ENCODE data around the gene ROR1.
"Not testable (repeated sequence)": the region's sequence is repeated elsewhere in the genome, so short reads cannot be mapped to it uniquely, and the experiment has no call there.

The ROR1 gene

DNA sequence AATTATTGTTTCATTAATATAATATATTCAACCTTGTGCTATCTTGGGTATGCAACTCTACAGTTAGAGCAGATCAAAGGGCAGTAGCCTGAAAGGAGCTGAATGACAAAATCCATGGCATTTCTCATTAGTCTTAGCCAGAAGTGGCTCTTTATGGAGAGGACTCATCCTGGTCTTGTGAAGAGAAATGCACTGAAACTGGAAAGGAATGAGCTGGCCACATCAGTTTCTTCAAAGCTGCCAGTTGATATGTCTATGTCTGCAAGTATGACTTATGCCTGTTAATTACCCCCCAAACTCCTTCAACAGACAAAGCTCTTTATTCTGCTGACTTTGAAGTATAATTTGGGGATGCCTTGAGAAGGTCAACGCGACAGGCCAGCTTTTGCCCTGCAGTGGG, 310.6 kb downstream of the ROR1 start:
- in situ Hi-C loops (cut with MboI; ENCODE audit: low sequenced_read_pairs) = no loop called here

GRCh38 chr1:64087768-64088167, 314.0 kb downstream of the ROR1 start:
- in situ Hi-C loops (cut with MboI; ENCODE audit: low sequenced_read_pairs) = no loop called here

DNA sequence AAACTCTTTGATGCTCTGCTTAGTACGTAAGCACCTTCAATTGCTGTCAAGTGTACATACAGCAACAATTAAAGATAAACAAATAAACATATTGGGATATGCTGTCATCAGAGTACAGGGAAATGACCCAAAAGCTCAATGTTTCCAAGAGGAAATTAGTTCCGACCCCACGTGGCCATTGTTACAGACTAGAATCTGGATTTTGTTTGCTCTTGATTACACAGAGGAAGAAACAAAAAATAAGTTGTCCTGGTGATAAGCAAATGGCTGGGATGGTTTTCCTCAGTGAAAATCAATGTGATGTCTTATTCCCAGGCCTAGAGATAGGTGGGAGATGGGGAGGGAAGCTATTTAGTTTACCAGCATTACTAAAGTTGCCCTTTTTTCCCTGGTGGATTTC, 316.6 kb downstream of the ROR1 start:
- in situ Hi-C loops (cut with MboI; ENCODE audit: low sequenced_read_pairs) = no loop called here

DNA sequence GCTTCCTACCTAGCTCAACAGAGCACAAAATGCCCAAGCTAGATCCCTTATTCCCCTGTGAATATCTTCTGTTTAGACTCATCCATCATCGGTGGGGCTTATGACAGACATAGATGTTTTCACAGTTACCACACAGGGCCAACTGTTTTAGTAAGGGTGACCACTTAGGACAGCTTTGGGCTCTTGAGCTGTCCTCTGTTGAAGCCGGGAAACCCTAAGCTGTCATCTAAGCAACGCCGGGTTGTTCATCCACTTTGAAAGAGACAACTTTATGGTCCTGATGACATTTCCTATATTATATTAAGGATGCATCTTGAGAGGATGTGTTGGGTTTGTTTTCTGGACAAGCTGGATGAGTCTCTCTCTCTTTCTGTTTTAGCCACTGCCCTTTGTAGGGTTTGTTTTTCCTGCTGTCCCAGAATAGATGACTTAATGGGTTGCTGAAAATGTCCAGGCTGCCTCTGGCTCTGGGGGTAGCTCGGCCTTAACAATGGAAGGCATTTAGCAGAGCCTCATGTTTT, 319.1 kb downstream of the ROR1 start:
- in situ Hi-C loops (cut with MboI; ENCODE audit: low sequenced_read_pairs) = no loop called here

GRCh38 chr1:64093941-64094340, 320.1 kb downstream of the ROR1 start:
- in situ Hi-C loops (cut with MboI; ENCODE audit: low sequenced_read_pairs) = no loop called here

DNA sequence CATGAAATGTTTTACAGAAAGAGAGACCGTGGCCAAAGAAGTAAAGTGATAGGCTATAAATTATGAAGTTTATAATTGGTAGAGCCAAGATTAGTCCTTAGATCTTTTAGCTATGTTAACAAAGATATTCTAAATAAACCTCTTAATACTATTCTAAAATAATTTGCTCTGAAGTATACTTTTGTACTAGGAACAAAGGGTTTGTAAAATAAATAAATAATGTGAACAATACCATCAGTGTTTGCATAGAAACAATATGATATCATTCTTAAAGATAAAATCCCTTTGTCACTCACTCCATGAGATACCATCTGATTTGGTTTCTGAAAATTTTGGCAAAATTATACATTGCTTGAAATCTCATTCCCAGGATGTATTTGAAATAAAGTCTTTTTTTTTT, 322.0 kb downstream of the ROR1 start:
- in situ Hi-C loops (cut with MboI; ENCODE audit: low sequenced_read_pairs) = no loop called here

DNA sequence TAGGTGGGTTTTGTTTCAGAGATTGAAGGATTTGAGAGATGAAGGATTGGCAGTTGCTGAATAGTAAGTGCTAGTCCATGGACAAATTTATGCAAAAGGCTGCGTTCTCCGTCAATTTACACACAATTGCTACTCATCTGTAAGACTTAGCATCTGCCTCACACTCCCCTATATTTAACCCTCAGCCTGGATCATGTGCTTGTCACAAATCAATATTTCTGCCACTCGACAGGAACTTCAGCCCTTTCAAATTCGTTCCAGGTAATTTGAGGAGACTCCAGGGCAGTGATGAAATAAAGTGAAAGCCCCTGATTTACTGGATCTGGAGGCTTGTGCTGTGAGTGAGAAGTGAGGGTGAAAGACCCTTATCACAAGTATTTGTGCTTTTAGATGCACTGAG, 324.0 kb downstream of the ROR1 start:
- in situ Hi-C loops (cut with MboI; ENCODE audit: low sequenced_read_pairs) = no loop called here

DNA sequence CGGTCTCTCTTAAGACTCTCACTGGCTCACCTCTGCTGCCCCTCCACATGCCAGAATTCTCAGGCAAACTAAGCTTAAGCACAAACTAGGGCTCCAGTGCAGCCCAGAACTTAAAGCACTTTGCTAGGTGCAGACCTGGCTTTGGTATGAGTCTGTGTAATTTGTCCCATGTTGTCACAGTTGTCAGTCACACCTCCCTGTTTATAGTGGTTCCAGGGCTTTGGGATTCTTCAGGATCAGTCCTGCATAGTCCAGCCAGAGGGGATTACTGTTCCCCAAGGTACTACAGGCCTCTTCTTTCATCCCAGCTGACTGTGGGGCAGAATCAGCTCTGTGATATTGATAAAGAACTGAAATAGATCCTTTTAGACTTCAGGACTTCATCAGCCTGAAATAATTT, 324.6 kb downstream of the ROR1 start:
- in situ Hi-C loops (cut with MboI; ENCODE audit: low sequenced_read_pairs) = no loop called here

DNA sequence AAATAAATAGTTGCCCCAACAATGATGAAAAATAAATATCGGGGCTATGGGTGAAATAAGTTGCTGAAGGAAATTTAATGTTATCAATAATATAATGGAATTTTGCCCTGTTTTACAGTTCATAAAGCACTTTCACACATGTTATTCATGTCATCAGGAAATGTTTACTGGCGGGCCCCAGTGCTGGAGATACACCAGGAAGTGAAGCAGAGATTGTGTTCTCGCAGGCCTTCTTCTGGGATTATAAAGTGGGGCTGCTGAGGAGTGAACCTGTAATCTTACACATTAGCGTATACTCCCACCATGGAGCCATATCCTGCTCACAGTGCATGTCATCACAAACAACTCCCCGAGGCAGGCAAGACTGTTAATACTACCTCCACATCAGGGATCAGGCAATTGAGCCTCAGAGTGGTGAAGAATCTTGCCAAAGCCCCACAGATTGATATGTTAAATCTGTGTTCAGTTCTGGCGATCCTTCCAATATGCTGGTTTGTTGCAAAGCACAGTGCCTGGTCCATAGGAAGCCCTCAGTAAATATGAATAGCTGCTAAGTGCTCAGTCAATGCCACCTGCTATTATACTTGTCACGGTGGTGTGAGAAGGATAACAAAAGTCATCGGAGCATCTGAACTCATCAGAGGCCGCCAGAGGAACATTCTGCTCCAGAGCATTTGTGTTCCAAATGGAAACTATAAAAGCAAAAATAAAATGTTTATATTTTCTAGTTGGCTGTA, 325.2 kb downstream of the ROR1 start:
- in situ Hi-C loops (cut with MboI; ENCODE audit: low sequenced_read_pairs) = no loop called here

GRCh38 chr1:64100791-64101190, 327.0 kb downstream of the ROR1 start:
- in situ Hi-C loops (cut with MboI; ENCODE audit: low sequenced_read_pairs) = no loop called here

GRCh38 chr1:64104585-64104984, 330.8 kb downstream of the ROR1 start:
- in situ Hi-C loops (cut with MboI; ENCODE audit: low sequenced_read_pairs) = not testable (repeated sequence)

- in situ Hi-C loops (cut with MboI; ENCODE audit: low sequenced_read_pairs) = no loop called here
Observed at GRCh38 chr1:64107118-64107519, 333.3 kb downstream of the ROR1 start.

GRCh38 chr1:64107632-64108031, 333.8 kb downstream of the ROR1 start:
- in situ Hi-C loops (cut with MboI; ENCODE audit: low sequenced_read_pairs) = no loop called here

DNA sequence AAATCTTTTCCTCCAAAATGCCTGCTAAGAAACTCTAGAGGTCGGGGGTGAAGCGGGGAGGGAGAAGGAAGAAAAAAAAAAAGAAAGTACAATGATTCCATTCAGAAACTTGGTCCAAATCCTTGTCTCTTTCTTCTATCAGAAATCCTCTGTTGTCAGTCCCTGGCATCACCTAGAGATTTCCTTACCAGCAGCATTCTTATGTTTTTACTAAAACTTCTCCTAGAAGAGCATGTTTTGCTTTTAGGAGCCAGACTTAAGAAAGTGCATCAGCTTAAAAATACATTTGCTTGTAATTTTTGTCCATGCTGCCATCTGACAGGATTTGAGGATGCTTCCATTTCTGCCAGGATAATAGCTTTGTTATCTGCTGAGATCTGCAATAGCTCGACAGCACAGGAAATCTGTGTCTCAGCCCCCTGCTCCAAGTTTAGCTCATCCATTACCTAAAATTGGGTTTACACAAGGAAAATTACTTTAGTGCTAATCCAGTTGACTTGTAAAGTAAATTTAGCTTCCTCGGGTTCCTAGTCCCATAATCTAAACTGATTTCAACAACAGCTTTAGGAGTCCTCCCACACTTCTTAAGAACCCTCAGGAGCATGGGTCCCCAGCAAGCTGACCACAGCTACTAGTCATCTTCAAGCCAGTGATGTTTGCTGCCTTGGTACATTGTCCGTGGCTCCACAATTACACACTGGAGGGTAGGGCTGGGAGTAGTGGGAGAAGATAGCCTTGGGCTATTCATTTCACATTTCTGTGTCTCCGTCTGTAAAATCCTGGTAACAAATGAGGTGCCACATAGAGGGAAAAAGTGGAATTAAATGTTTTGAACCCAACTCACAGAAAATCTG, 337.3 kb downstream of the ROR1 start:
- in situ Hi-C loops (cut with MboI; ENCODE audit: low sequenced_read_pairs) = no loop called here

DNA sequence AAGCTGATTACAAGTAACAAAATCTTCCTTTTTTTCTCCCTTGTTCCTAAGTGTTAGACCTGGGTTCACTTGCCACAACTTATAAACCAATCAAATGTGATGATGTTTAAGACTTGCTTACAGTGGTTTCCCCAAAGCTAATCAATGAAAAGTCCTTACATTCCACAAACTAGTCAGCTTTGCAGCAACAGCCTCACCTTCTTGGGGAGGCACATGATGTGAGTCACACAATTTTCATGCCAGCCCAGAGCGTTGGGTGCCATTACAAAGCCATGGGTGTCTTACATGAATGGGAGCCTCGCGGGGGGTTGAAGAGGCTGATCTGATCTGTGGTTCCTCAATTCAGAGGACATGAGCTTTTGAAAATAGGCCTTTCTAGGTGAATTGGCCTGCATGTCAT, 338.0 kb downstream of the ROR1 start:
- in situ Hi-C loops (cut with MboI; ENCODE audit: low sequenced_read_pairs) = no loop called here

GRCh38 chr1:64112281-64112680, 338.5 kb downstream of the ROR1 start:
- in situ Hi-C loops (cut with MboI; ENCODE audit: low sequenced_read_pairs) = no loop called here

DNA sequence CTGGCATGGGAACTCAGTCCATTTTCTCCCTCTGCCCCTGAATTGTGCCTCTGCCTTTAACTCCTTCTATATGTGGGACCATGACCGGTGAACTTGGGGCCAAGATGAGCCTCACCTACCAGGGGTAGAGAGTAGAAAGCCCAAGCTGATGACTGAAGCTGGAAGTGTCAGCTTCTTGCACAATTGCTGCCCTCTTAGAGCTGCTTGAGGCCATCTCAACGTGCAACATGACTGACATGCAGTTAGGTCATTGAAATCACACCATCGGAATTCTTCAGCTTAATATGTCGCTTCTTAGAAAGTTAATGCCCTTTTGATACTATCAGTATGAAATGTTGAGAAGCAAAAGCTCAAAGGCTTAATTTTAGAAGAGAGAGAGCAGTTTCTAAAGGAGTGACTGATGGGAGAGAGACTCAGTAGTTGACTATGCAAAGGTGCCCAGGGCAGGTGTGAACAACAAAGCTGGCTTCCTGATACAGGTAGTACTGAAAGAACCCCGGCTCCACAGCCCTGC, 340.3 kb downstream of the ROR1 start:
- in situ Hi-C loops (cut with MboI; ENCODE audit: low sequenced_read_pairs) = no loop called here

DNA sequence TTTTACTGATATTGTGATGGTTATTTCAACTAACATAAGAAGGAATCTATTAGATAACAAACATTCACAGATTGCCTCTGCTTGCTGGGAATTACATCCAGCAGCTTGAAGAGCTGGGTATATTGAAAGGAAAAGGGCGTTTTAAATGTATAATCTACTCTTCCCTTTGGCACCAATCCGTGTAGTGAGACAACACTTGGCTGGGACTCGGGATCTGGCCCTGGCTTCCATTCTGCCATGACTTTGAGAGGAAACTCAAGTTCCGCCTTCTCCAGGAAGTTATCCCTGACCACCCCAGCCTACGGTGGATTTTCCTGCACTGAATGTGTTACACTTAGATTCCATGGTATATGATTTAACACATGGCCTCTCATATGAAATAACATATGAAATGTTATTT, 342.7 kb downstream of the ROR1 start:
- in situ Hi-C loops (cut with MboI; ENCODE audit: low sequenced_read_pairs) = no loop called here

DNA sequence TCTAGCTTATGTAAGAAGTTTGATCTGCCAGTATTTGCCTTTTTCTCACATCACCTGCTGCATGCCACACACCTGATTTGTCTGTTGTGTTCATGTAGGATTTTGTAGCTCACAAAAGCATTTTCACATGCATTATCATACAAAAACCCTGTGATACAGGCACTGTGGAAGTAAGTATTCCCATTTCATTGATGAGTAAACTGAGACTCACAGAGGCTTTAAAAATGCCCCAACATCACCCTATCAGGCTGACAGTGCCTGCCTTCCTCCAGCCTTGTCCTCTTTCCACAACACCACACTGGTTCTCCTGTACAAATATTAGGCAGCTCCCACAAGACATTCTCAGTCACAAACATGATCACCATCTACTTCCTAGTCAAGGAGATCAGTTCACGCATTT, 343.7 kb downstream of the ROR1 start:
- in situ Hi-C loops (cut with MboI; ENCODE audit: low sequenced_read_pairs) = no loop called here

- in situ Hi-C loops (cut with MboI; ENCODE audit: low sequenced_read_pairs) = no loop called here
Observed at GRCh38 chr1:64121766-64122385, 348.1 kb downstream of the ROR1 start.

DNA sequence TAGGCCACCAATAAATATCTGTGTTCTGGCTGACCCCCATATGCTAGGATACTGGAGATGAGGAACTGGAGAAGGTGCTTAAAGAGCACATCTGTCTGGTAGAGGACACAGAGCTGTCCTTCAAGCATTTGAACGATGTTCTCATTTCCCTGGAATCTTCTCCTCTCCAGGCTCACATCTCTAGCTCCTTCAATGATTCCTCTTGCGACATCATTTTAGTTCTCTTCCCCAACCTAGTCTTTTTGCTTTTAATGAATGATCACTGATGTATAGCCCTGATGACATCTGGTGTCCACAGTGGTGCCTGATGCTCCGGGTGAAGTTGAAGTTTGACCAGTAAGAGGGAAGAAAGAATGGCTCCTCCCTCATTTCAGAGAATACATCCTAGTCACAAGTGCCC, 348.8 kb downstream of the ROR1 start:
- in situ Hi-C loops (cut with MboI; ENCODE audit: low sequenced_read_pairs) = no loop called here
